ENCODE data around the gene SPC24. TPM values are rescaled to one million over a fixed set of nuclear protein-coding genes. Genes with fewer than 3 reads are reported as not detected.
"Not testable (repeated sequence)": the region's sequence is repeated elsewhere in the genome, so short reads cannot be mapped to it uniquely, and the experiment has no call there.

Gene SPC24
- polyA plus RNA-seq, 1 donor: 7.2 TPM

DNA sequence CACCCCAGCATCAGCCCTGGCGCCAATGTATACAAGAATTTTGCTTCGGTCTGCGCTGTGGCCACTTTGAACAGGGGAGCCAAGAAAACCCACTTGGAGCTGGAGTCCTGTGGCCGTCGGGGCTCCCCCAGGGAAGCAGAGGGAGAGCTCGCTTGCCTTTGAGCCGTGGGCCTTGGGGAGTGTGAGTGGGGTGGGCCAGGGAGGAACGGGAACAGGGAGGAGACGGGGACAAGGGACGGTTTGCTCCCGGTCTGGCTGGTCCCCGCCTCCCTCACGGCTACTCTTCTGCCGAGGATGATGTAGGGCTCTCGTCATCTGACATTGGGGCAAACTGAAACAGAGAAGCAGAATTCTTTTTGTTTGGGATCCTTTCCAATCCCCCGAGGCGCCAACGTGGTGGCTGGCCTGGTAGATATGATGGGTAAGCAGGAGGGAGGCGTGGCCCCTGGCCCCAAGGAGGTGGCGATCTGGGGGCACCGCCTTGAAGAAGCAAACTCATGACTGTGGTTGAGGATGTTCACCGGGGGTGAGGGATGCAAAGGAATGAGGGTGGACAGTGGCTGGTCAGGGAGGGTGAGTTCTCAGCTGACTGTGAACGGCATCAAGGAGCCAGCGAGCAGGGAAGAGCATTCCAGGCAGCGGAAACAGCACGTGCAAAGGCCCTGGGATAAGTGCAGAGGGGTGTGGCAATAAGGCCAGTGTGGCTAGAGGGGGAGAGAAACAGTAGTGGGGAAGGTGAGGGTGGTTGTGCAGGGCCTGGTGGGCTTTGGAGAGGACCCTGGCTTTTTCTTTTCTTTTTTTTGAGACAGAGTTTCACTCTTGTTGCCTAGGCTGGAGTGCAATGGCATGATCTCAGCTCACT, 10.9 kb upstream of the SPC24 start:
- Histone ChIP-seq H3K27me3 (ENCODE audit: control insufficient read depth, insufficient read depth, low read length) (no peaks in the 10 kb centered on the region), H3K27ac (ENCODE audit: low read length) (no peak overlapping the region), H3K4me3 (ENCODE audit: low read length) (no peak overlapping the region), H3K9me3 (ENCODE audit: control insufficient read depth, low read depth, low read length) (no peaks in the 10 kb centered on the region), H3K36me3 (ENCODE audit: control insufficient read depth, insufficient read depth, low read length) (peaks cover 36% of the 10 kb centered on the region), H3K4me1 (ENCODE audit: control insufficient read depth, insufficient read depth, low read length) (no peaks in the 10 kb centered on the region)
- 90% methylated on average over 2 of the region's 26 CpGs for WGBS (ENCODE audit: insufficient coverage, low lambda C conversion rate)
- no peak for DNase-seq

DNA sequence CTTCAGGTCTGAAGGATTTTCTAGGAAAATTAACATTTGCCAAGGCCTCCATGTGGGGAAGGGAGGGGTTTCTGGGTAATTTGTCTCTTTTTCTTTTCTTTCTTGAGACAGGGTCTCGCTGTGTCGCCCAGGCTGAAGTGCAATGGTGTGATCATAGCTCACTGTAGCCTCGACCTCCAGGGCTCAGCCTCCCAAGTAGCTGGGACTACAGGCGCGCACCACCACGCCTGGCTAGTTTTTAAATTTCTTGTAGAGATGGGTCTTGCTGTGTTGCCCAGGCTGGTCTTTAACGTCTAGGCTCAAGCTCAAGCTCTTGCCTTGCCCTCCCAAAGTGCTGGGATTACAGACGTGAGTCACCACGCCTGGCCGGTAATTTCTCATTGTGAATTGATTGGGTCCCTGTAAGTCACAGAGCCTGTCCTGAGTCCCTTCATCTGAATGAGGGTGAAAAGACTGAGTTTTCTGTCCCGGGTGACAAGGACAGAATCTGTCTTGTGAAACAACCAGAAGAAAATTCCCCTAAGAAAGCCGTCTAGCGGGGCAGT, 10.0 kb upstream of the SPC24 start:
- H3K4me1 ChIP-seq (ENCODE audit: control insufficient read depth, insufficient read depth, low read length): no peaks in the 10 kb centered on the region
- H3K9me3 ChIP-seq (ENCODE audit: control insufficient read depth, low read depth, low read length): no peaks in the 10 kb centered on the region
- no peak for DNase-seq
- H3K36me3 ChIP-seq (ENCODE audit: control insufficient read depth, insufficient read depth, low read length): peaks cover 31% of the 10 kb centered on the region
- no CpG with 5 or more reads among the region's 13 CpGs for WGBS (ENCODE audit: insufficient coverage, low lambda C conversion rate)
- H3K4me3 ChIP-seq (ENCODE audit: low read length): no peak overlapping the region
- no peaks in the 10 kb centered on the region for H3K27me3 ChIP-seq (ENCODE audit: control insufficient read depth, insufficient read depth, low read length)
- peak overlapping the region; percentile 46 for H3K27ac ChIP-seq (ENCODE audit: low read length)

DNA sequence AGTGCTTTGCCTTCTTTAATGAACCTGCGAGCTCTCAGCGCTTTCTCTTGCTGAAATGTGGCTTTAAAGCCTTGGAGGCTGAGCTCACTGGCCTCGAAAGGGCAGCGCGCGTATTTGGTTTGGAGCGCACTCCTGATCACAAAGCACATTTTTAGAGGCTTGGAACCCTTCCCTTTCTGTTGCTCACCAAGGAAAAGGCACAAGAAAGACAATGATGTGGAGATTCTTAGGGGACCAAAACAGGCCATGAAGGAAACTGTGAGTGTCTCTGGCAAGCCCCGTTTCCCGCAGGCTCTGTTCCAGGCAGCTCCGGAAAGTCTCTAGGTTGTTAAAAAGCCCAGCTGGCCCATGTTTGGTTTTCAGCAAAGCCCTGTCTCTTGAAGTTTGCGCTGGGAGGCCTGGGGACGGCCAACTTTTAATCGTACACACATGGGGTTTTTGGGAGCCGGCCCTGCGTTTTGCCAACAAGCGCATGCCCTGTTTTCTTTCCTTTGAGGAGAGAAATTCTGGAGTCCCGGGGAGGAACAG, 9.4 kb upstream of the SPC24 start:
- Histone ChIP-seq H3K27ac (ENCODE audit: low read length) (peak overlapping the region; percentile 46), H3K4me1 (ENCODE audit: control insufficient read depth, insufficient read depth, low read length) (peaks cover 3% of the 10 kb centered on the region), H3K9me3 (ENCODE audit: control insufficient read depth, low read depth, low read length) (no peaks in the 10 kb centered on the region), H3K4me3 (ENCODE audit: low read length) (no peak overlapping the region), H3K27me3 (ENCODE audit: control insufficient read depth, insufficient read depth, low read length) (no peaks in the 10 kb centered on the region), H3K36me3 (ENCODE audit: control insufficient read depth, insufficient read depth, low read length) (peaks cover 24% of the 10 kb centered on the region)
- peak in 1 of 2 donors; percentile 32 for DNase-seq
- WGBS (ENCODE audit: insufficient coverage, low lambda C conversion rate): 83% methylated on average over 5 of the region's 17 CpGs

DNA sequence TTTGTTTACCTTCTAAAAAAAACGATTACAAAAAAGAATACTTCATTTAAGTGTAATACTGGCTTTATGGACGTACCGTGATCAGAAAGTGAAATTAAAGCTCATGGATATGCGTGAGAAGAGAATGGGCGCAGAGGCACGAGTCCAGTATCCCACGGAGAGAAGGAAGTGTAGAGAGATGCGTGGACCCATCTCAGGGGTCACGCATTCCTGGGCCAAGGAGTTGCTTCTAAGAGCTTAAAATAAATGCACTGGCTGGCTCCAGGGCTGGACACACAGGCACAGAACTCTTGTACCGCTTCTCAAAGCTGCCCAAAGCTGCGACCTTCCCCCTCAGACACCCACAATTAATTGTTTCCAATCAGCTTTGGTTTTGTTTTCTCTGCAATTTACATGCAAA, 8.7 kb upstream of the SPC24 start:
- Histone ChIP-seq H3K9me3 (ENCODE audit: control insufficient read depth, low read depth, low read length) (no peaks in the 10 kb centered on the region), H3K27me3 (ENCODE audit: control insufficient read depth, insufficient read depth, low read length) (no peaks in the 10 kb centered on the region), H3K4me3 (ENCODE audit: low read length) (no peak overlapping the region), H3K36me3 (ENCODE audit: control insufficient read depth, insufficient read depth, low read length) (peaks cover 20% of the 10 kb centered on the region), H3K4me1 (ENCODE audit: control insufficient read depth, insufficient read depth, low read length) (peaks cover 3% of the 10 kb centered on the region), H3K27ac (ENCODE audit: low read length) (peak overlapping the region; percentile 46)
- WGBS (ENCODE audit: insufficient coverage, low lambda C conversion rate): 96% methylated on average over 4 of the region's 11 CpGs
- no peak for DNase-seq

DNA sequence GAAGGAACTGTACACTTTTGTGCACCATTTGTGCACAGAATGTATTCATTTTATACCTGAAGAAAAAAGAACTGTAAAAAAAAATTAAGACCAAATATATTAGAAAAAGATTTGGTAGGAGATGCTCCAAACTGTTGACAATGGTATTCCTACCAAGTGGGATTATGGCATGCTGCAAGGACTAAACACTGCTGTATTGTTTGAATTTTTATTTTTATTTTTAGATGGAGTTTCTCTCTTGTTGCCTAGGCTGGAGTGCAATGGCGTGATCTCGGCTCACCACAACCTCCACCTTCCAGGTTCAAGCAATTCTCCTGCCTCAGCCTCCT, 4.8 kb upstream of the SPC24 start:
- no CpG with 5 or more reads among the region's 2 CpGs for WGBS (ENCODE audit: insufficient coverage, low lambda C conversion rate)
- peak overlapping the region; percentile 21 for H3K27ac ChIP-seq (ENCODE audit: low read length)
- not testable (repeated sequence) for DNase-seq; H3K36me3 ChIP-seq (ENCODE audit: control insufficient read depth, insufficient read depth, low read length); H3K4me1 ChIP-seq (ENCODE audit: control insufficient read depth, insufficient read depth, low read length); H3K9me3 ChIP-seq (ENCODE audit: control insufficient read depth, low read depth, low read length); H3K27me3 ChIP-seq (ENCODE audit: control insufficient read depth, insufficient read depth, low read length); H3K4me3 ChIP-seq (ENCODE audit: low read length)

DNA sequence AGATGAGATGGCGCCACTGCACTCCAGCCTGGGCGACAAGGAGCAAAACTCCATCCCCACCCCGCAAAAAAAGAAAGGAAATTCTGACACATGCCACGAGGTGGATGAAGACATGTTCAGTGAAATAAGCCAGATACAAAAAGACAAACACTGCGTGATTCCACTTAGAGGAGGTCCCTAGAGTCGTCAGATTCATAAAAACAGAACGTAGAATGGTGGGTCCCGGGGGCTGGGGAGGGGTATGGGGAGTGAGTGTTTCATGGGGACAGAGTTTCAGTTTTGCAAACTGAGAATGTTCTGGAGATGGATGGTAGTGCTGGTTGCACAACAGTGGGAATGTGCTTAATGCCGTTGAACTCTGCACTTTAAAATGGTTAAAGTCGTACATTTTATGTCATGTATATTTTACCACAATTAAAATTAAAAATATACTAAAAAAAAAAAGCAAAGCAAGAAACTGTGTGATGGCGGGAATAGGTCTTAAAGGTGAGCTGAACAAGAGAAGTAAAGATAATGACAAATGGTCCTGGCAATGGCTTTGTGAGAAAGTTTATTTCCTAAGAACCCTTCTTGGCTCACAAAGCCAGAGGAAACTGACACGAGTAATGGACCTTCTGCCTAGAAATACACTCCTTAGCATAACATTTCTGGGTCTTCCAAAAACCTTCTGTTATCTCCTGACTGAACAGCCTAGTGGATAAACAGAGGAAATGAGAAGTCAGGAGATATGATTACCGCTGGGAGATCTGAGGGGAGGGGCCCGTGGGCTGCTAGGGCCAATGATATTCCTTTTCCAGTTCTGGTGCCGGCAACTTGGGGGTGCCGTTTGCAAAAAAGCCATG, 4.2 kb upstream of the SPC24 start:
- Histone ChIP-seq H3K4me1 (ENCODE audit: control insufficient read depth, insufficient read depth, low read length) (peaks cover 5% of the 10 kb centered on the region), H3K4me3 (ENCODE audit: low read length) (no peak overlapping the region), H3K36me3 (ENCODE audit: control insufficient read depth, insufficient read depth, low read length) (no peaks in the 10 kb centered on the region), H3K27ac (ENCODE audit: low read length) (peak overlapping the region; percentile 21), H3K9me3 (ENCODE audit: control insufficient read depth, low read depth, low read length) (no peaks in the 10 kb centered on the region), H3K27me3 (ENCODE audit: control insufficient read depth, insufficient read depth, low read length) (no peaks in the 10 kb centered on the region)
- 40% methylated on average over 2 of the region's 16 CpGs for WGBS (ENCODE audit: insufficient coverage, low lambda C conversion rate)
- peak in 1 of 2 donors; percentile 50 for DNase-seq

DNA sequence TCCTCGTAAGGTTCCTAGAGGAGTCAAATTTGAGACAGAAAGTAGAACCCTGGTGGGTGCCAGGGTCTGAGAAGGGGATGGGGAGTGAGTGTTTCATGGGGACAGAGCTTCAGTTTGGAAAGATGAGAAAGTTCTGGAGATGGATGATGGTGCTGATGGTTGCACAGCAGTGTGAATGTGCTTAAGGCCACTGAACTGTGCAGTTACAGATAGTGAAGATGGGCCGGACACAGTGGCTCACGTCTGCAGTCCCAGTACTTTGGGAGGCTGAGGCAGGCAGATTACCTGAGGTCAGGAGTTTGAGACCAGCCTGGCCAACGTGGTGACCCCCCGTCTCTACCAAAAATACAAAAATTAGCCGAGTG, 917 bp downstream of the SPC24 start:
- no CpG with 5 or more reads among the region's 6 CpGs for WGBS (ENCODE audit: insufficient coverage, low lambda C conversion rate)
- Histone ChIP-seq H3K9me3 (ENCODE audit: control insufficient read depth, low read depth, low read length) (no peaks in the 10 kb centered on the region), H3K27ac (ENCODE audit: low read length) (no peak overlapping the region), H3K4me3 (ENCODE audit: low read length) (no peak overlapping the region), H3K36me3 (ENCODE audit: control insufficient read depth, insufficient read depth, low read length) (no peaks in the 10 kb centered on the region), H3K27me3 (ENCODE audit: control insufficient read depth, insufficient read depth, low read length) (no peaks in the 10 kb centered on the region), H3K4me1 (ENCODE audit: control insufficient read depth, insufficient read depth, low read length) (peaks cover 2% of the 10 kb centered on the region)
- no peak for DNase-seq

DNA sequence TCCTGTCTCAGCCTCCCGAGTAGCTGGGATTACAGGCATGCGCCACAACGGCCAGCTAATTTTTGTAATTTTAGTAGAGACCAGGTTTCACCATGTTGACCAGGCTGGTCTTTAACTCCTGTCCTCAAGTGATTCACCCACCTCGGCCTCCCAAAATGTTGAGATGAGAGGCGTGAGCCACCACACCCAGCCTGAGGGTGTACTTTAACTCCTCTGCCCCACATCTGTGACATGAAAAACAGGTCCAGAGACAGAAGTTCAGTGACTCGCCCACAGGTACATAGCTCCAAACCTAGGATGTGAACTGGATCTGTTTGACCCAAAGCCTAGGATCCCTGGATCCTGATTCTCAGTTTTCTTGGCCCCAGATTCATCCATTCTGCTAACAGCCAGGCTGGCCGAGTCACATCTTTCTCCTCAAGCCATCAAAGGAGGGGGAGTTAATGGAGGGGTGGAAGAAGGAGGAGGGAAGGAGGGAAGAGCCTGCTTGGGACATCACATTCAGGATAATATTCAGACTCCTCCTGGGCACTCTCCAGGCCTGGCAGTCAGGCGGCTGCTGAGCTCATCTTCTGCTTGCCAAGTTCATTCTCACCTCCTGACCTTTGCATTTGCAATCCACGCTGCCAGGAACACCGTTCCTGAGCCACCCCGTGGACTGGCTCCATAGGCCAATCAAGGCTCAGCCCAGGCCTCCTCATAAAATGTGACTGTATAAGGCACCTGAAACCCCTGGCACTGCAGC, 3.1 kb downstream of the SPC24 start:
- H3K36me3 ChIP-seq (ENCODE audit: control insufficient read depth, insufficient read depth, low read length): no peaks in the 10 kb centered on the region
- no peaks in the 10 kb centered on the region for H3K27me3 ChIP-seq (ENCODE audit: control insufficient read depth, insufficient read depth, low read length)
- no peak for DNase-seq
- peak overlapping the region; percentile 17 for H3K27ac ChIP-seq (ENCODE audit: low read length)
- WGBS (ENCODE audit: insufficient coverage, low lambda C conversion rate): no CpG with 5 or more reads among the region's 11 CpGs
- H3K4me3 ChIP-seq (ENCODE audit: low read length): no peak overlapping the region
- no peaks in the 10 kb centered on the region for H3K9me3 ChIP-seq (ENCODE audit: control insufficient read depth, low read depth, low read length)
- H3K4me1 ChIP-seq (ENCODE audit: control insufficient read depth, insufficient read depth, low read length): no peaks in the 10 kb centered on the region

DNA sequence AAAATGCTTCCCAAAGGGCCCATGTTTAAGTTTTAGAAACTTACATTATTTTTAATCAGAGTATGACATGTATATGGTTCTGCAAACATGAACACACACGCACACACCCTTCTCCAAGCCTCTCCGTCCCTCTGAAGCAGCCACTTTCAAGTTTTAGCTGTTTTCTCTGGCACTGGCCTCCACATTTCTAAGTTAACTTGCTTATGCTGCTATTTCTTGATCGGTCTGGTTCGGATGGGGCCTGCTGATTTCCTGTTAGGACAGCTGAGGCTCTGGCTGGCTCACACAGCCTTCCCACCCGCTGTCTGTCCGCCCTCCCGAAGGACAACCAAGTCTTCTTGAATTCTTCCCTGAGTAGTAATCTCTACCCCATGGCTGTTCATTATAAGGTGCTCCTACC, 4.4 kb downstream of the SPC24 start:
- H3K9me3 ChIP-seq (ENCODE audit: control insufficient read depth, low read depth, low read length): no peaks in the 10 kb centered on the region
- H3K4me3 ChIP-seq (ENCODE audit: low read length): no peak overlapping the region
- no peaks in the 10 kb centered on the region for H3K27me3 ChIP-seq (ENCODE audit: control insufficient read depth, insufficient read depth, low read length)
- no peaks in the 10 kb centered on the region for H3K36me3 ChIP-seq (ENCODE audit: control insufficient read depth, insufficient read depth, low read length)
- H3K27ac ChIP-seq (ENCODE audit: low read length): no peak overlapping the region
- WGBS (ENCODE audit: insufficient coverage, low lambda C conversion rate): 83% methylated on average over 1 of the region's 7 CpGs
- DNase-seq: no peak
- H3K4me1 ChIP-seq (ENCODE audit: control insufficient read depth, insufficient read depth, low read length): no peaks in the 10 kb centered on the region

DNA sequence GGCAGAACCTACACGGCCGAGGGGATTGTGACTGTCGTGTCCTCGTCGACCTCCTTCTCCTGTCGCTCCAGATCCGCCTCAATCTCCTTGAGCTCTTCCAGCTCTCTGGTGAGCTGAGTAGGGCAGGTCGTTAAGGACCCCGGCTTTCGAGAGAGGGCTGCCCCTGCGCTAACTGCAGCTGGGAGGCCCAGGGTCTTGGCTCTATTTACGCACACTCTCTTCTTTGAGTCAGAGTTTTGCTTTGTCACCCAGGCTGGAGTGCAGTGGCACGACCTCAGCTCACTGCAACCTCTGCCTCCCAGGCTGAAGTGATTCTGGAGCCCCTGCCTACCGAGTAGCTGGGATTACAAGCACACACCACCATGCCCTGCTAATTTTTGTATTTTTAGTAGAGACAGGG, 7.6 kb downstream of the SPC24 start:
- Histone ChIP-seq H3K27me3 (ENCODE audit: control insufficient read depth, insufficient read depth, low read length) (no peaks in the 10 kb centered on the region), H3K9me3 (ENCODE audit: control insufficient read depth, low read depth, low read length) (no peaks in the 10 kb centered on the region), H3K4me1 (ENCODE audit: control insufficient read depth, insufficient read depth, low read length) (peaks cover 8% of the 10 kb centered on the region), H3K27ac (ENCODE audit: low read length) (no peak overlapping the region), H3K4me3 (ENCODE audit: low read length) (no peak overlapping the region), H3K36me3 (ENCODE audit: control insufficient read depth, insufficient read depth, low read length) (peaks cover 9% of the 10 kb centered on the region)
- DNase-seq: no peak
- WGBS (ENCODE audit: insufficient coverage, low lambda C conversion rate): no CpG with 5 or more reads among the region's 14 CpGs

Measured in large intestine (tissue), 3 donors.